A673 (cell line): Measurements from ENCODE around the gene CHRNA1. TPM values are rescaled to one million over a fixed set of nuclear protein-coding genes. Genes with fewer than 3 reads are reported as not detected.

Source experiments
- BruUV-seq: library from RNA; stranded (reverse); fragments of 400-500 nt; replicated peaks from 2 replicates; lab custom pipeline; 2021; lab: Mats Ljungman, UMichigan
- CTCF ChIA-PET: fragments of 300-600 bp; sonication (Branson Sonifier 250); formaldehyde crosslinking; loops from one replicate; lab custom pipeline; 2022; ENCODE audit warnings: antibody characterized with exemption; lab: Charles Lee
- POLR2A ChIA-PET: fragments of 300-600 bp; sonication (Branson Sonifier 250); formaldehyde crosslinking; loops from one replicate; lab custom pipeline; 2022; ENCODE audit warnings: antibody characterized with exemption; ENCODE audit not compliant: low non-redundant PET; lab: Charles Lee
- DNase-seq: peaks from one replicate; pipeline ENCODE4 v3.0.0-alpha.2; 2015; ENCODE audit warnings: low spot score
- H3K27ac ChIP-seq: fragments of 200-600 bp; sonication (generic); 2 replicates; pipeline ENCODE4 v1.5.1; 2016; ENCODE audit warnings: mixed run types, low read depth, mild to moderate bottlenecking, mixed read lengths, antibody characterized with exemption, low read length; ENCODE audit not compliant: poor library complexity, severe bottlenecking
- H3K27me3 ChIP-seq: fragments of 200-600 bp; sonication (generic); replicated peaks from 2 replicates; pipeline ENCODE4 v1.6.1; 2017; ENCODE audit warnings: mixed run types, low read depth, mild to moderate bottlenecking, mixed read lengths, antibody characterized with exemption, low read length; ENCODE audit not compliant: insufficient read depth, poor library complexity
- H3K36me3 ChIP-seq: fragments of 200-600 bp; sonication (generic); 2 replicates; pipeline ENCODE4 v1.6.1; 2016; ENCODE audit warnings: mixed run types, mild to moderate bottlenecking, mixed read lengths, antibody characterized with exemption, low read length; ENCODE audit not compliant: insufficient read depth, poor library complexity, severe bottlenecking
- H3K4me1 ChIP-seq: fragments of 200-600 bp; sonication (generic); 2 replicates; pipeline ENCODE4 v1.6.1; 2017; ENCODE audit warnings: mixed run types, mild to moderate bottlenecking, mixed read lengths, antibody characterized with exemption, low read length; ENCODE audit not compliant: insufficient read depth, poor library complexity, severe bottlenecking
- H3K4me3 ChIP-seq: fragments of 200-600 bp; sonication (generic); 2 replicates; pipeline ENCODE4 v1.5.1; 2016; ENCODE audit warnings: low read depth, mixed run types, mild to moderate bottlenecking, mixed read lengths, low read length; ENCODE audit not compliant: poor library complexity, severe bottlenecking
- H3K9me3 ChIP-seq: fragments of 200-600 bp; sonication (generic); 2 replicates; pipeline ENCODE4 v1.6.1; 2016; ENCODE audit warnings: mixed run types, low read depth, mild to moderate bottlenecking, mixed read lengths, antibody characterized with exemption, low read length; ENCODE audit not compliant: poor library complexity, severe bottlenecking
- EZH2 ChIP-seq: fragments of 200-600 bp; sonication (generic); IDR thresholded peaks from 2 replicates; pipeline ENCODE4 v1.6.1; 2017; ENCODE audit warnings: borderline replicate concordance, low read depth, mild to moderate bottlenecking, mixed read lengths, antibody characterized with exemption, low read length; ENCODE audit not compliant: poor library complexity, severe bottlenecking
- intact Hi-C: fragments of 100-400 bp; cut with micrococcal nuclease; formaldehyde crosslinking; loops from one replicate; pipeline ENCODE4 v1.10.0; 2022; ENCODE audit not compliant: unreplicated experiment
- total RNA-seq: library from RNA; stranded (reverse); gene quantifications from 2 replicates; pipeline ENCODE4 v1.2.3, GENCODE V29; 2021
- TF ChIP-seq, protein P1 (sequence below): fragments of 300-800, 200-600 bp; sonication (generic); conservative IDR thresholded peaks from 2 replicates; pipeline ENCODE4 v1.5.1; 2017; ENCODE audit warnings: low read depth, mild to moderate bottlenecking, antibody characterized with exemption, low read length, moderate library complexity, mixed read lengths

CHRNA1 gene
- total RNA-seq, 1 experiment from 2014 or later = not detected

DNA sequence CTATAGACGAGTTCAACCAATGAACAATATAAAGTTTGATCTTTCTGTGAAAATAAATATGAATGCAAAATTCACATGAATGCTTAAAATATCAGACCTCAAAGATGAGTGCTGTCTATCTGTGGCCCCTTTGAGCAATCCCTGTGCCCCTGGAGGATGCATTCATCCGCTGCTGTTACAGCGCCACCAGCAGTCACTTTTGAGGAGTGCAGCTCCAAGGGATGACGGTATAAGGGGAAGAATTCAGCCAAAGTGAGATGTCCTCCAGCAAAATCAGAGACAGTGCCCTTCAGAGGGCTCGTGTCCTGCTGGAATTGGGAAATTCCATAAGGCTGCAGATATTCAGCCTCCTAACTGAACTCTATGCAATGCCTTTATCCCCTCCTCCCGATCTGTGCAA is 12.0 kb upstream of the CHRNA1 start:
- H3K9me3 ChIP-seq = no peaks in the 10 kb centered on the region
- intact Hi-C loops = no loop called here
- no peak overlapping the region for H3K4me3 ChIP-seq
- no peaks in the 10 kb centered on the region for H3K27me3 ChIP-seq
- POLR2A ChIA-PET = no interaction called here
- H3K27ac ChIP-seq = no peak overlapping the region
- peak; percentile 26 for DNase-seq
- TF ChIP-seq, protein P1, sequence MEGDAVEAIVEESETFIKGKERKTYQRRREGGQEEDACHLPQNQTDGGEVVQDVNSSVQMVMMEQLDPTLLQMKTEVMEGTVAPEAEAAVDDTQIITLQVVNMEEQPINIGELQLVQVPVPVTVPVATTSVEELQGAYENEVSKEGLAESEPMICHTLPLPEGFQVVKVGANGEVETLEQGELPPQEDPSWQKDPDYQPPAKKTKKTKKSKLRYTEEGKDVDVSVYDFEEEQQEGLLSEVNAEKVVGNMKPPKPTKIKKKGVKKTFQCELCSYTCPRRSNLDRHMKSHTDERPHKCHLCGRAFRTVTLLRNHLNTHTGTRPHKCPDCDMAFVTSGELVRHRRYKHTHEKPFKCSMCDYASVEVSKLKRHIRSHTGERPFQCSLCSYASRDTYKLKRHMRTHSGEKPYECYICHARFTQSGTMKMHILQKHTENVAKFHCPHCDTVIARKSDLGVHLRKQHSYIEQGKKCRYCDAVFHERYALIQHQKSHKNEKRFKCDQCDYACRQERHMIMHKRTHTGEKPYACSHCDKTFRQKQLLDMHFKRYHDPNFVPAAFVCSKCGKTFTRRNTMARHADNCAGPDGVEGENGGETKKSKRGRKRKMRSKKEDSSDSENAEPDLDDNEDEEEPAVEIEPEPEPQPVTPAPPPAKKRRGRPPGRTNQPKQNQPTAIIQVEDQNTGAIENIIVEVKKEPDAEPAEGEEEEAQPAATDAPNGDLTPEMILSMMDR = peak; percentile 58
- TF ChIP-seq EZH2 = no peak
- CTCF ChIA-PET = no interaction called here
- peaks cover 3% of the 10 kb centered on the region for H3K4me1 ChIP-seq
- BruUV-seq = no TSS peak
- no peaks in the 10 kb centered on the region for H3K36me3 ChIP-seq

DNA sequence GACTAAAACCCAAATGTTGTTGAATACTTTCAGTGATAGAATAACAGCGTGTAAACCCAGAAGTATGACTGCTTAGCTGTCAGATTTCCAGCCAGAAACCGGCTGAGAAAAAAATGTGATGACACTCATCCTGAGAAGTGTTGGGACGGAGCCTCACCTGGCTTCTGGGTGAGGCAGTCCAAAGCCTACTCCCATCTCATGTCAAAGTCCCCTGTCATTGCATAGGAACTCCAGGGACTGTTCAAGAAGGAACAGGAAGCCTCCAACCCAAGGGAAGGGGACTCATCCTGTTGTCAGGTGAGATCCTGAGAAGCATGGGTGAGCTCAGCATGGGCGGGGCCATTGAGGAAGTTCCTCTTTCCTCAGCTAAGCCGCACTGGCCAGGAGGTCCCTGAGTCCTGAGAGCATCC is 11.3 kb upstream of the CHRNA1 start:
- BruUV-seq = no TSS peak
- peaks cover 3% of the 10 kb centered on the region for H3K4me1 ChIP-seq
- no peak for TF ChIP-seq EZH2
- TF ChIP-seq, protein P1 = no peak
- H3K9me3 ChIP-seq = no peaks in the 10 kb centered on the region
- intact Hi-C loops = no loop called here
- CTCF ChIA-PET = no interaction called here
- POLR2A ChIA-PET = no interaction called here
- H3K4me3 ChIP-seq = no peak overlapping the region
- DNase-seq = no peak
- H3K27ac ChIP-seq = no peak overlapping the region
- no peaks in the 10 kb centered on the region for H3K36me3 ChIP-seq
- H3K27me3 ChIP-seq = no peaks in the 10 kb centered on the region

DNA sequence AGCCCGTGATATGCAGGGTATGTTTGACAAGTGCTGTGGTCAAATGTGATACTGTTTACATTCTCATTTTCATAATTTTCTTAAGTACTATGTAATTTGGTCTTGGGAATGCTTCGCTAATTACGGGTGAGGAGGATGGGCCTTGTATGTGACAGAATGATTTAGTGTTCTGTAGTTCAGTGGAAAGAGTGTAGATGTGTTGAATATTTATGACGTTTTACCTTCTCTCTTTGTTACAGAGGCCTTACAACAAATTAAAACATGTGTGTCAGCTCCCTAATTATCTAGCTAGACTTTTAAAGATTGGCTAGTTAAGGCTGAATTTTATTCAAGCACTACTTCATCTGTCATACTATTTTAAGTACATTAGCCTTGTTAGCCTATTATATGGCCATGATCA is 10.6 kb upstream of the CHRNA1 start:
- H3K4me1 ChIP-seq = peaks cover 2% of the 10 kb centered on the region
- H3K27me3 ChIP-seq = no peaks in the 10 kb centered on the region
- no peak overlapping the region for H3K4me3 ChIP-seq
- no TSS peak for BruUV-seq
- no peaks in the 10 kb centered on the region for H3K36me3 ChIP-seq
- CTCF ChIA-PET = no interaction called here
- DNase-seq = no peak
- no peak overlapping the region for H3K27ac ChIP-seq
- no peak for TF ChIP-seq EZH2
- TF ChIP-seq, protein P1 = no peak
- intact Hi-C loops = no loop called here
- POLR2A ChIA-PET = no interaction called here
- H3K9me3 ChIP-seq = no peaks in the 10 kb centered on the region
